ENCODE measurements around the gene KRT40. TPM values are rescaled to one million over a fixed set of nuclear protein-coding genes. Genes with fewer than 3 reads are reported as not detected.

Gene KRT40
- total and polyA plus RNA-seq, 2 donors (not counting 3 experiments of a cell fraction or from before 2014, with no cell fraction given), result not detected

DNA sequence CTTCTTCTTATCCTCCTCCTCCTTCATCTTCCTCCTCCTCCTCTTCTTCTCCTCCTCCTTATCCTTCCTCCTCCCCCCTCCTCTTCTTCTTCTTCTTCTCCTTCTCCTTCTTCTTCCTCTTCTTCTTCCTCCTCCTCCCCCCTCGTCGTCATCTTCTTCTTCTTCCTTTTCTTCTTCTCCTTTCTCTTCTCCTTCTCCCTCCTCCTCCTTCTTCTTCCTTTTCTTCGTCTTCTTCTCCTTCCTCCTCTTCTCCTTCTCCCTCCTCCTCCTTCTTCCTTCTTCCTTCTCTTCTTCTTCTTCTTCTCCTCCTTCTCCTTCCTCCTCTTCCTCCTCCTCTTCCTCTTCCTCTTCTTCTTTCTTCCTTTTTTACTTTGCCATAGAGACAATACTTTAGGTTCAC, 41.6 kb downstream of the KRT40 start:
- Histone ChIP-seq H3K4me3 (replicated peaks in 1 of 3; ENCODE audit: insufficient read depth in 1 of 3, low read depth in 1 of 3, low read length in 3 of 3) (no peak overlapping the region), H3K36me3 (ENCODE audit: control insufficient read depth in 2 of 2, extremely low read depth in 1 of 2, insufficient read depth in 2 of 2, low read length in 2 of 2) (no peaks in the 10 kb centered on the region), H3K4me1 (ENCODE audit: control insufficient read depth, extremely low read depth, insufficient read depth, low read length) (no peaks in the 10 kb centered on the region), H2AFZ (ENCODE audit: low read depth, low read length) (no peak overlapping the region), H3K4me2 (ENCODE audit: insufficient read depth, low read length) (no peak overlapping the region), H3K27ac (ENCODE audit: insufficient read depth, low read depth, low read length) (no peak overlapping the region), H3K79me2 (ENCODE audit: control insufficient read depth, insufficient read depth, low read length) (no peaks in the 10 kb centered on the region), H3K9ac (replicated peaks; ENCODE audit: extremely low read depth, insufficient read depth, low read length) (no peak overlapping the region), H3K9me1 (replicated peaks; ENCODE audit: control insufficient read depth, extremely low read depth, insufficient read depth, low read length) (no peaks in the 10 kb centered on the region), H4K20me1 (replicated peaks; ENCODE audit: control insufficient read depth, extremely low read depth, insufficient read depth, low read length) (no peaks in the 10 kb centered on the region), H3K27me3 (ENCODE audit: control insufficient read depth in 2 of 2, insufficient read depth in 2 of 2, low read length in 2 of 2) (peaks cover 3 to 5% of the 10 kb centered on the region in 2 experiments), H3K9me3 (replicated peaks; ENCODE audit: control insufficient read depth, insufficient read depth, low read length) (no peaks in the 10 kb centered on the region)
- BruUV-seq (replicated peaks), result no TSS peak
- dilution Hi-C loops (cut with MboI; ENCODE audit: extremely low pct_ligation_motif_present, low sequenced_read_pairs), result no loop called here
- FAIRE-seq, result no peak
- CTCF ChIA-PET, result no interaction called here
- POLR2A ChIA-PET, result no interaction called here
- intact Hi-C loops (cut with micrococcal nuclease), result no loop called here
- DNase-seq (ENCODE audit: low read depth, low spot score), result no peak
- TF ChIP-seq GATA2 (IDR thresholded peaks at IDR 0.05; ENCODE audit: insufficient read depth, insufficient read length, low read depth, low read length) (no peak), MYC (IDR thresholded peaks at IDR 0.05; ENCODE audit: low read depth, low read length) (no peak)

DNA sequence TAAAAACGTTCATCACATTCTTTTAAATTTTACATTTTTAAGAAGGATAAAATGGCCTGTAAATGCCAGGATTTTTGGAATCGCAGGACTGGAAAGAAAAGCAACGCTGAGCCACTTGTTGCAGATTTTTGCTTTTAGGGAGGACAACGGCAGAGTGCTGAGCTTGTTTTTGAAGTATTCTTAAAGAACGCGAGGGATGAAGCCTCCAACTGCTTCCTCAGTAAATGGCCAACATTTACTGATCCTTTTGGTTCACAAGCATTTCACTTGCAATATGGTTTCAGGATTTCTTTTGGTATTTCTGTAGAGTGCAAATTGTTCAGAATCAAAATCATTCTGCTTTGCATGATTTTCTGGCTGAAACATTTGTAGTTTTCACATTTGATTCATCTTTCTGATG, 43.9 kb downstream of the KRT40 start:
- dilution Hi-C loops (cut with MboI; ENCODE audit: extremely low pct_ligation_motif_present, low sequenced_read_pairs), result no loop called here
- CTCF ChIA-PET, result interaction anchor here (1.2 kb wide), 1 partner anchor 9 kb away, joined by 3 read pairs; no protein-coding TSS in a partner anchor
- H4K20me1 ChIP-seq (replicated peaks; ENCODE audit: control insufficient read depth, extremely low read depth, insufficient read depth, low read length), result no peaks in the 10 kb centered on the region

More for the DNA sequence above, 43.9 kb downstream of the KRT40 start:
- H3K9me3 ChIP-seq (replicated peaks; ENCODE audit: control insufficient read depth, insufficient read depth, low read length), result no peaks in the 10 kb centered on the region
- H3K27ac ChIP-seq (ENCODE audit: insufficient read depth, low read depth, low read length), result no peak overlapping the region
- no peaks in the 10 kb centered on the region for H3K9me1 ChIP-seq (replicated peaks; ENCODE audit: control insufficient read depth, extremely low read depth, insufficient read depth, low read length)
- no peak for FAIRE-seq
- no peaks in the 10 kb centered on the region for H3K36me3 ChIP-seq (ENCODE audit: control insufficient read depth in 2 of 2, extremely low read depth in 1 of 2, insufficient read depth in 2 of 2, low read length in 2 of 2)
- BruUV-seq (replicated peaks), result no TSS peak
- no peaks in the 10 kb centered on the region for H3K4me1 ChIP-seq (ENCODE audit: control insufficient read depth, extremely low read depth, insufficient read depth, low read length)
- TF ChIP-seq GATA2 (IDR thresholded peaks at IDR 0.05; ENCODE audit: insufficient read depth, insufficient read length, low read depth, low read length) (no peak), POLR2AphosphoS5 (IDR thresholded peaks at IDR 0.05; ENCODE audit: insufficient read depth, low read depth, low read length) (no peak), JUN (IDR thresholded peaks at IDR 0.05; ENCODE audit: borderline replicate concordance, insufficient read depth, insufficient read length, low read depth) (no peak), MYC (IDR thresholded peaks at IDR 0.05; ENCODE audit: low read depth, low read length) (no peak), EZH2 (IDR thresholded peaks at IDR 0.05; ENCODE audit: borderline replicate concordance, low read depth, low read length, severe bottlenecking) (no peak)
- TF ChIP-seq, protein P1, sequence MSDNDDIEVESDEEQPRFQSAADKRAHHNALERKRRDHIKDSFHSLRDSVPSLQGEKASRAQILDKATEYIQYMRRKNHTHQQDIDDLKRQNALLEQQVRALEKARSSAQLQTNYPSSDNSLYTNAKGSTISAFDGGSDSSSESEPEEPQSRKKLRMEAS (IDR thresholded peaks at IDR 0.05; ENCODE audit: insufficient read depth, insufficient read length), result no peak
- DNase-seq (ENCODE audit: low read depth, low spot score), result no peak
- H3K4me2 ChIP-seq (ENCODE audit: insufficient read depth, low read length), result no peak overlapping the region
- no peak overlapping the region for H3K4me3 ChIP-seq (replicated peaks in 1 of 3; ENCODE audit: insufficient read depth in 1 of 3, low read depth in 1 of 3, low read length in 3 of 3)
- intact Hi-C loops (cut with micrococcal nuclease), result no loop called here
- H3K9ac ChIP-seq (replicated peaks; ENCODE audit: extremely low read depth, insufficient read depth, low read length), result no peak overlapping the region
- H2AFZ ChIP-seq (ENCODE audit: low read depth, low read length), result no peak overlapping the region
- H3K79me2 ChIP-seq (ENCODE audit: control insufficient read depth, insufficient read depth, low read length), result no peaks in the 10 kb centered on the region
- H3K27me3 ChIP-seq (ENCODE audit: control insufficient read depth in 2 of 2, insufficient read depth in 2 of 2, low read length in 2 of 2), result peaks cover 2% of the 10 kb centered on the region in 2 experiments
- POLR2A ChIA-PET, result no interaction called here
